GM18517 (cell line): ENCODE results near the gene PARS2.

Experiments
- ATAC-seq: cut with Tn5 transposase; IDR thresholded peaks from one replicate; pipeline ENCODE4 v1.9.1; 2021; ENCODE audit warnings: mild to moderate bottlenecking, moderate library complexity; ENCODE audit not compliant: unreplicated experiment

Gene PARS2

DNA sequence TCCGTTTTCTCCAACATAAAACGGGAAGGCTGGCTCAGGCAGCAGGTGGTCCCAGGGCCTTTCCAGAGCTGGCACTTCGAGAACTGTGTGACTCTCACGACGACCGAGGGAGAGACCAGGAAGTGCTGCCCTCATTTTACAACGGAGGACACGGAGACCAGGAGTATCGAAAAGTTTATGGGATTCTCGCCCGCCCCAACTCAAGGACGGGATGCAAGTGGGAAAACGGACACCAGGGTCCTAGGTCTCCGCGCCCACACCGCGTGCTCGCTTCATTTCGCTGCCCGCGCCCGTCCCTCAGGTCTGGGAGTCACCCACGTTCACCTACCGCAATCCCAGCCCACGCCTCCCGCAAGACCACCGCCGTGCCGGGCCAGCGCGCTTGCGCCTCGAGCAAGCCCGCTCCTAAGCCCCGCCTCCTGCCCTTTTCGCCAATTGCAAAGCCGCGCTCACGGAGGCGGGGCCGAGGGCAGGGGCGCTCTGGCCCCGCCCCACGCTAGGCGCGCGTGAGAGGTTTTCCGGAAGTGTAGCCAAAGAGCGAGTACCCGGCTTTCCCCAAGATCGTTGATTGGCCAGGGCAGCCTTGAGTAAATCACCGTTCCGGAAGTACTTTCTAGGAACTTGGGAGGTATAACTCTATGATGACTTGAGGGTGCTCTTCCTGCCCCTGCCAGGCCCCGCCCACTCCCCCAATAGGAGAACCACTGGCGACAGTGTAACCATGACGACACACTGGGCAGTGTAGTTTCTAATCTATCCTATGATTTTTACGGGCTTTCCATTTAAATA is at the start of gene PARS2:
Gene PARS2 (minus strand): TSS at position 391 of the 789 bp plus-strand sequence. CDS start 5,362 bp downstream, outside the sequence.
- ATAC-seq, result peak; percentile 96

GRCh38 chr1:54814126-54814498 is 49.8 kb upstream of the PARS2 start:
- no peak for ATAC-seq

GRCh38 chr1:54813485-54814125 is 49.3 kb upstream of the PARS2 start:
- no peak for ATAC-seq

DNA sequence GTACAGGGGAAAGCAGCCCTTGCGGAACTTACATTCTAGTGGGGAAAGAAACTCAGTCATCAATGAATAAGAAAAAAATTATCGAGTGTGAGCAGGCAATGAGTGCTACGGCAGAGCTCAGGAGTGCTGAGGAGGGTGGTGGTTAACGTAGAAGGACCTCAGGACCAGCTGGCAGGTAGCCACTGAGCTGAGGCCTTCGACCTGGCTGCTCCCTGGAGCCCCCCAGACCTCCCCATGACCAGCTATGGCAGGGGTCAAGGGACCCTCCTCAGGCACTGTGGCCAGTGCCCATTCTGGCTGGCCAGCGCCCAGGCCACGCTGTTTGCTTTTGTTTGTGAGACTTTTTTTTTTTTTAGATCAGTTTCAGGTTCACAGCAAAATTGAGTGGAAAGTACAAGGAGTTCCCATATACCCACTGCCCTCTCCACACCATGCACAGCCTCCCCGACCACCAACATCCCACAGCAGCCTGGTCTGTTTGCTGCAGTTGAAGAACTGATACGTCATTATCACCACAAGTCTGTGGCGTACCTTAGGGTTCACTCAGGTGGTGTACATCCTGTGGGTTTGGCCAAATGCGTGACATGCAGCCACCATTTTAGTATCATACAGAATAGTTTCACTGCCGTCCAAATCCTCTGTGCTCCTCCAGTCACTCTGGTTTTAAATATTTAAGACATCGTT is 48.6 kb upstream of the PARS2 start:
- no peak for ATAC-seq

- ATAC-seq, result no peak
Observed at GRCh38 chr1:54811739-54812655, 47.7 kb upstream of the PARS2 start.

DNA sequence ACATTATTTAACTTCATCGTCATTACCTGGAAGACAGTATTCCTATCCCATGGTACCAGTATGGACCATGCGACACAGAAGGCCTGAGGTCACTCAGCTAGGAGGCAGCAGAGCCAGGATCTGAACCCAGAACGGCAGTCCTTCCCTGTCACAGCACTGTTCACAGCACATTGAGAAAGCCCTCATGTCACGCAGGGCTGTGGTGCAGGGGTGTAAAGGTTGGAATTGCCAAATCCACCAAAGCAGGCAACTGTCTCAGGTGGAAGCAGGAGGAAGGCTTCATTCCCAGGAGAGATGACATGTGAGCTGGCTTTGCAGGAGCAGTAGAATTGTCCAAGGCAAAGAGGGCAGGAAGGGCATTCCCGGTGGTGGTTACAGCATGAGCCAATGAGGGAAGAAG is 46.7 kb upstream of the PARS2 start:
- ATAC-seq, result no peak

DNA sequence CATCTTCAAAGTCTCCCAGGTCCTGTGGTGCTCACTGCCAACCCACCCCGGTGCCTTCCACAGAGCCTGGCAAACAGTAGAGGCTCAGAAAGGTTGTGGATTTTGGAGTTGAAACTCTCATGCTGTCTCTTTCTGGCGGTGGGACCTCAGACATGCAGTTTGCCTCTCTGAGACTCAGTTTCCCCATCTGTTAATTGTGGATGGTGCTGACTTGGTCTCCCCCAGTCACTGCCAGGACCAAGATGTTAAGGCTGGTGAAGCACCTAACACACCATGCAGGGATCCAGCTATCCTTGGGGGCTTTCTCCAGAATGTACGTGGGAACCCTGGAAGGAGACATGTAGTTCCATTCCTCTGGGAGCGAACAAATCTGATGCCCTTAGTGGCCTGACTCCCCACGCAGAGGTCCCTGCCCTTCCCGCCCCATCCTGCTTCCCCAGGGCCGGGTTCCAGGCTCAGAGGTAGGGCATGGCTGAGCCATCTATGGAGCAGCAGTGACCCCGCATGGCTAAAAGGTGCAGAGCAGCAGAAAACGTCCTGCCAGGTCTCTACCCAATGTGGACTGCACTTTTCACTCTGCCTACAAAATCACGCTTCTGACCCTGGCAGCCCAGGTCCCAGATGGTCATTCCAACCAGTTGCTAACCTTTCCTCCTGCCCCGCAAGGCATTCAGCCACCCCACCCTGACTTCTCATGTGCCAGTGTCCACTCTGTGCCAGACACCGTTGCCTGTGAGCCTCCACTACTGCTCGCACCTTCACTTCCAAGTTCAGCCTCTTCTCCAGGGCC is 46.0 kb upstream of the PARS2 start:
- no peak for ATAC-seq

DNA sequence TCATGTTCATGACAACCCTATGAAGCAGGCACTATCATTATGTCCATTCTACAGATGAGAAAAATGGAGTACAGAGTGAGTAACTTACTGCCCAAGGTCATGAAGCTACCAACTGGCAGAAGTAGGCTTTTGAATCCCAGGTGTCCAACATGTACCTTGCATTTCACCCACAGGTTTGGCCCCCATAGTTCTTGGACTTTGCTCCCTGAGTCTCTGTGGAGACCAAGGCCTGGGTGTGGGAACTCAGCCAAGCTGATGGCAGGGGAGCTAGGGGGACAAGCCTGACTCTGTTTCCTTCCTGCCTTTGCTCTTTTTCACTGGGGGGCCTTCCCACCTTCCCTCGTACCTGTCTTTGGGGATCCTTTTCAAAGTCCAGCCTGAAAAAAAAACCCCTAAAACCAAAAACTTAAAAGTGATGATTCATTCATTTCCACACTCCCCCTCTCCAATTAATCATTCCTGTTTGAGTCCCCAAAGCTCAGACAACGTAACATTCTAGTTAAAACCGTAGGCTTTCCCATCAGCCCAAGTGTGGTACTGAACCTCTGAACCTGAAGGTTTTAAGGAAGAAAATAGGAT is 45.3 kb upstream of the PARS2 start:
- no peak for ATAC-seq

DNA sequence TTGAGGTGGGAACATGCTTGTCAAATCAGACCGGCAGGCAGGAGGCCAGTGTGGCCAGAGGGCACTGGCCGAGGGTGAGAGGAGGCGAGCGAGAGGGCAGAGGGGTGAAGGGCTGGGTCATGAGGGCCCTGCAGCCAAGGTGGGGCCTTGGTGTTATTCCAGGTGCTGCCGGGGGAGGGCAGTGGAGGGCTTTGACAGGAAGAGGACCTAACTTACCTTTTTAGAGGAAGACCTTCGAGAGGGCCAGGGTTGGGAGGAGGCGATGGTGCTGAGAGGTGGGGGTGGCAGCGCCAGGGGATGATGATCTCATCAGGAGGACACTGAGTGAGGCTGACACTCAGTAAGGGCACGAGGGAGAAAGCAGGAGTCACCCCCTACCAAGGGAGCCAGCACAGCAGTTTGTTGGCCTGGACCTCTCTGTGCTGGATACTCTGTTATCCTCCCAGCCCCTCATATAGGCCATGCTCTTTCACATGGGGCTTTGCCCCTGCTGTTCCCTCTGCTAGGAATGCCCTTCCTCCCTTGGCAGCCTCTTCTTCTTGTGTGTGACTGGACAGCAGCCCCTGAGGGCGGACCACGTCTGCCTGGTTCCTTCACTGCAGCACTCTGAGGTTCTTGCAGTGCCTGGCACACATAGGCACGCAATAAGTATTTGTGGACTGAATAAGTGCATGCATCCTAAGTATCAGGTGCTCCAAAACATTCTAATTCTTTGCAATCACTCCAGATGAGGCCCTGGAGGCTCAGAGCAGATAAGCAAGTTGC is 44.3 kb upstream of the PARS2 start:
- ATAC-seq, result no peak

GRCh38 chr1:54807756-54808155 is 43.4 kb upstream of the PARS2 start:
- ATAC-seq, result no peak

GRCh38 chr1:54806931-54807611 is 42.7 kb upstream of the PARS2 start:
- no peak for ATAC-seq

DNA sequence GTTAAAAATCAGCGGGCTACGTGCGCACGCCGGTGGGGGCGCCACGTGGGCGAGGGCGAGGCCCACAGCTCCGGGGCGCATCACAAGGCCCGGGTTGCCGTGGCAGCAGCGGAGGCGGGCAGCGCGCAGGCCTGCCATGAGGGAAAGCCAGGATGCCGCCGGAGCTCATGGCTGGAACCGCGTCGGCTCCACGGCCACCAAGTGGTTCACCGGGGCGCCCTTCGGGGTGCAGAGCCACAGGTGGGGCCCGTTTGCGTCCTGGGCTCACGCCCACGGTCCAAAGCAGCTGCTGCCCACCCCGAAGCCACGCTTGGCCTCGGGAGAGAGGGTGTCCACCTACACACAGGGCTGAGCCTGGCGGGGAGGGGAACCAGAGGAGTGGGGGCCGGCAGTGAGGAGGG is 41.7 kb upstream of the PARS2 start:
- no peak for ATAC-seq

GRCh38 chr1:54805466-54805865 is 41.1 kb upstream of the PARS2 start:
- ATAC-seq, result no peak

- ATAC-seq, result no peak
Observed at GRCh38 chr1:54804471-54805132, 40.3 kb upstream of the PARS2 start.

GRCh38 chr1:54803761-54804470 is 39.6 kb upstream of the PARS2 start:
- no peak for ATAC-seq

- ATAC-seq, result peak; percentile 80
Observed at GRCh38 chr1:54800899-54801759, 36.8 kb upstream of the PARS2 start, which contains the start of gene TTC22. TSS of gene TTC22 (minus strand) at chr1:54801323. CDS start at chr1:54801163, 160 bp downstream.
